HepG2 (cell line): ENCODE measurements around the gene CDKN2C. TPM values are rescaled to one million over a fixed set of nuclear protein-coding genes. Genes with fewer than 3 reads are reported as not detected.

Experiments used
- BCL3 ChIP-seq: sonication (generic); formaldehyde crosslinking; IDR thresholded peaks from 2 replicates; pipeline ENCODE4 v1.5.1; 2020; ENCODE audit warnings: mild to moderate bottlenecking, missing genetic modification reagents, moderate library complexity
- CREB3 ChIP-seq: sonication (generic); formaldehyde crosslinking; IDR thresholded peaks from 2 replicates; pipeline ENCODE4 v1.5.0; 2020; ENCODE audit warnings: missing genetic modification reagents
- CTCF ChIP-seq: sonication (generic); formaldehyde crosslinking; IDR thresholded peaks from 2 replicates; pipeline ENCODE4 v1.5.0; 2020; ENCODE audit warnings: mild to moderate bottlenecking, missing genetic modification reagents, moderate library complexity
- DMAP1 ChIP-seq: IDR thresholded peaks from 2 replicates; pipeline ENCODE4 v1.6.1; 2016
- FOXC1 ChIP-seq: sonication (generic); formaldehyde crosslinking; IDR thresholded peaks from 2 replicates; pipeline ENCODE4 v1.8.0; 2022; ENCODE audit warnings: mild to moderate bottlenecking, missing genetic modification reagents, borderline replicate concordance
- IKZF1 ChIP-seq: fragments of 450-650 bp; IDR thresholded peaks from 2 replicates; pipeline ENCODE4 v1.7.1; 2016
- LCORL ChIP-seq, 2 experiments: fragments of 450-650 bp in 1 of 2; sonication (generic) in 1 of 2; formaldehyde crosslinking in 1 of 2; IDR thresholded peaks; 2 replicates each; pipeline versions ENCODE4 v1.5.0 to v1.6.1; 2017 to 2020; ENCODE audit warnings: antibody characterized with exemption in 1 of 2, missing genetic modification reagents in 1 of 2
- MAZ ChIP-seq, 2 experiments: sonication (generic) in 1 of 2; formaldehyde crosslinking in 1 of 2; IDR thresholded peaks; 2 replicates each; pipeline versions ENCODE4 v1.5.0 to v1.6.1; 2012 to 2020; ENCODE audit warnings: low read depth in 2 of 2, mild to moderate bottlenecking in 2 of 2, borderline replicate concordance in 1 of 2, improper control_type of control experiment in 1 of 2, low read length in 1 of 2, missing genetic modification reagents in 1 of 2, moderate library complexity in 1 of 2
- PAWR ChIP-seq: sonication (generic); formaldehyde crosslinking; IDR thresholded peaks from 2 replicates; pipeline ENCODE4 v1.4.0; 2020; ENCODE audit warnings: missing genetic modification reagents, mild to moderate bottlenecking, borderline replicate concordance
- POLR2G ChIP-seq: fragments of 200-400 bp; formaldehyde crosslinking; IDR thresholded peaks from 2 replicates; pipeline ENCODE4 v1.6.1; 2018; ENCODE audit warnings: mild to moderate bottlenecking, low read depth, low read length, moderate library complexity
- PRMT3 ChIP-seq: sonication (generic); formaldehyde crosslinking; IDR thresholded peaks from 2 replicates; pipeline ENCODE4 v1.8.1; 2022; ENCODE audit warnings: low read depth, mild to moderate bottlenecking, moderate library complexity, missing genetic modification reagents, borderline replicate concordance
- RAD51 ChIP-seq: fragments of 450-650 bp; IDR thresholded peaks from 2 replicates; pipeline ENCODE4 v1.6.1; 2016; ENCODE audit warnings: borderline replicate concordance
- SIN3B ChIP-seq: fragments of 150-350 bp; IDR thresholded peaks from 2 replicates; pipeline ENCODE4 v1.6.1; 2014; ENCODE audit warnings: low read length
- SP1 ChIP-seq, 2 experiments: fragments of 450-650 bp in 1 of 2; sonication (generic) in 1 of 2; formaldehyde crosslinking in 1 of 2; IDR thresholded peaks; 2 replicates each; pipeline versions ENCODE4 v1.4.0 to v1.6.1; 2016 to 2020; ENCODE audit warnings: missing genetic modification reagents in 1 of 2
- TAF1 ChIP-seq: sonication (generic); formaldehyde crosslinking; IDR thresholded peaks from 2 replicates; pipeline ENCODE4 v1.4.0; 2020; ENCODE audit warnings: missing genetic modification reagents
- TFE3 ChIP-seq: IDR thresholded peaks from 2 replicates; pipeline ENCODE4 v1.6.1; 2016
- ZBTB7B ChIP-seq: sonication (generic); formaldehyde crosslinking; IDR thresholded peaks from 2 replicates; pipeline ENCODE4 v1.4.0; 2020; ENCODE audit warnings: missing genetic modification reagents
- ZNF281 ChIP-seq: sonication (generic); formaldehyde crosslinking; IDR thresholded peaks from 2 replicates; pipeline ENCODE4 v1.4.0; 2020; ENCODE audit warnings: missing genetic modification reagents, borderline replicate concordance
- ZNF703 ChIP-seq: sonication (generic); formaldehyde crosslinking; IDR thresholded peaks from 2 replicates; pipeline ENCODE4 v1.5.1; 2020; ENCODE audit warnings: missing genetic modification reagents, mild to moderate bottlenecking, moderate library complexity, borderline replicate concordance
- polyA plus RNA-seq, 8 experiments: library from polyadenylated mRNA; depleted of rRNA in 3 of 8; stranded (reverse) in 7 of 8; unstranded in 1 of 8; fragments of >200 nt; fragmentation: Illumina TruSeq in 4 of 8; extraction: Trizol in 4 of 8; gene quantifications; 2 replicates each; pipeline versions ENCODE4 v1.2.1 to v1.2.3, GENCODE V29; 2011 to 2016; ENCODE audit warnings: low read depth in 4 of 8, missing spikeins in 1 of 8, mixed read lengths in 1 of 8; ENCODE audit not compliant: insufficient read depth in 1 of 8
- total RNA-seq, 5 experiments: library from RNA; depleted of rRNA; stranded (reverse); fragments of >200 nt; fragmentation: Illumina TruSeq; extraction: Trizol; gene quantifications; 2 replicates each; pipeline ENCODE4 v1.2.3, GENCODE V29; 2016; ENCODE audit warnings: low read depth in 1 of 5

The CDKN2C gene
- total and polyA plus RNA-seq, 2 of the 13 experiments (the other 11 are each of a cell fraction or from before 2014, with no cell fraction given): 7.8 to 13.7 TPM

GRCh38 chr1:50959913-50960844 is 9.9 kb upstream of the CDKN2C start, which contains the start of gene FAF1 (continued):
- TF ChIP-seq MAZ (IDR thresholded peaks at IDR 0.05; ENCODE audit: borderline replicate concordance, low read depth, low read length): peak; percentile 83
- peak; percentile 61 for TF ChIP-seq MAZ (CRISPR knock-in tag; IDR thresholded peaks at IDR 0.05; ENCODE audit: low read depth)
- TF ChIP-seq RAD51: peak; percentile 86
- TF ChIP-seq TAF1 (CRISPR knock-in tag): peak; percentile 84
- TF ChIP-seq FOXC1: 0 out of 2 replicates have a peak, but pooled peaks have one; percentile 70
- TF ChIP-seq SP1 (IDR thresholded peaks at IDR 0.05): no peak
- peak; percentile 68; the same call in 1 of the 2 replicates for TF ChIP-seq SP1 (CRISPR knock-in tag; IDR thresholded peaks at IDR 0.05)
- TF ChIP-seq PAWR: no peak
- TF ChIP-seq LCORL (IDR thresholded peaks at IDR 0.05): no peak
- peak; percentile 56; the same call in 1 of the 2 replicates for TF ChIP-seq LCORL (CRISPR knock-in tag; IDR thresholded peaks at IDR 0.05)
- peak; percentile 85 for TF ChIP-seq SIN3B
- TF ChIP-seq PRMT3 (CRISPR knock-in tag): no peak
- TF ChIP-seq BCL3: peak; percentile 25; the same call in 1 of the 2 replicates
- peak; percentile 98 for TF ChIP-seq TFE3 (CRISPR knock-in tag)
- TF ChIP-seq ZNF703 (CRISPR knock-in tag): no peak
- TF ChIP-seq CTCF (CRISPR knock-in tag): peak; percentile 42; the same call in 1 of the 2 replicates
- peak; percentile 16; the same call in 1 of the 2 replicates for TF ChIP-seq ZNF281 (CRISPR knock-in tag)
- TF ChIP-seq CREB3: no peak
- peak; percentile 83; the same call in 1 of the 2 replicates for TF ChIP-seq DMAP1
- 0 out of 2 replicates have a peak, but pooled peaks have one; percentile 20 for TF ChIP-seq ZBTB7B
- no peak for TF ChIP-seq IKZF1
- peak; percentile 81 for TF ChIP-seq POLR2G
